ENCODE measurements around the gene MAN1A1. TPM values are rescaled to one million over a fixed set of nuclear protein-coding genes. Genes with fewer than 3 reads are reported as not detected.

Gene MAN1A1
- total and polyA plus RNA-seq, 11 donors, result 5.6 to 30.6 (median 12.6) TPM

- ATAC-seq (no peak), DNase-seq (no peak)
- WGBS, 4 donors, result 81 to 100% (median 89%) methylated on average over 2 of the region's 2 CpGs
- TF ChIP-seq POLR2A (IDR thresholded peaks at IDR 0.05) (no peak), CTCF (IDR thresholded peaks at IDR 0.05) (no peak)
- no peak overlapping the region for H3K27ac ChIP-seq
- H3K9me3 ChIP-seq, result no peaks in the 10 kb centered on the region
- peaks cover 0 to 20% (median under 1%) of the 10 kb centered on the region in 12 donors for H3K4me1 ChIP-seq
- H3K27me3 ChIP-seq, result no peaks in the 10 kb centered on the region
- intact Hi-C loops (cut with DNase I), result no loop called here
- no peak overlapping the region for H3K4me3 ChIP-seq
- peaks cover 0 to 22% (median 0%) of the 10 kb centered on the region in 9 donors for H3K36me3 ChIP-seq
Observed at GRCh38 chr6:119327810-119328209, 21.8 kb downstream of the MAN1A1 start.

GRCh38 chr6:119326291-119327005, 23.1 kb downstream of the MAN1A1 start:
- TF ChIP-seq POLR2A (IDR thresholded peaks at IDR 0.05) (no peak), CTCF (IDR thresholded peaks at IDR 0.05) (no peak)
- Histone ChIP-seq H3K36me3 (peaks cover 0 to 22% (median 0%) of the 10 kb centered on the region in 9 donors), H3K27me3 (no peaks in the 10 kb centered on the region), H3K4me3 (no peak overlapping the region), H3K27ac (no peak overlapping the region), H3K4me1 (peaks cover 0 to 28% (median 3%) of the 10 kb centered on the region in 12 donors), H3K9me3 (no peaks in the 10 kb centered on the region)
- WGBS, 4 donors, result 90 to 95% (median 91%) methylated on average over 10 of the region's 10 CpGs
- DNase-seq, result no peak
- ATAC-seq, result no peak
- intact Hi-C loops (cut with DNase I), result no loop called here

DNA sequence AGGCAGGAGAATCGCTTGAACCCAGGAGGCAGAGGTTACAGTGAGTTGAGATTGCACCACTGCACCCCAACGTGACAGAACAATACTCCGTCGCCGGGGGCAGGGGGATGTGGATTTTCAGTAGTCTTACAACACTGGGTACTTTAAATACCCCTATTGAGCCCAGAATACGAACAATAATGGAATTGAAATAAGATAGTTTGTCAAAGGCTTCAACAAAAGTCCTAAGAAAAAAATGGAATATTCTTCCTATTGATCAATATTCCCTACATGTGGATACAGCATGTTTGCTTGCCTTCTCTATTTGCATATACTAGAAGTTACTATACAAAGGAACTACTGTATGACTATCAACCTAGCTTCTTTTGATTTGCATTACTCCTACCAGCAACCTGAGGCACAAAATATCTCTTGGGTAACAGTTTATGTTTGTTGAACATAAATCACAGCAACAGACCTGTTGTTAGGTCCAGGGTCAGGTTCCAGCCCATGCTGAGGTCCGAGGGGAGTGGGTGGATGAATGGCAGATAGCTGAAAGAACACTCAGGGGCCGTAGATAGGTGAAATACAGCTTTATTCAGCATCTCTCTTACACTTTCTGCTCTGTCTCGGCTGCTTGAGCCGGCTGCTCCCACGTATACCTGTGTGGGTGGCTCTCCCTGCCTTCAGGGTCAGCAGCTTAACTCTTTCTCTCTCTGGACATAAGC, 23.8 kb downstream of the MAN1A1 start:
- no peak for TF ChIP-seq POLR2A (IDR thresholded peaks at IDR 0.05)
- TF ChIP-seq CTCF (IDR thresholded peaks at IDR 0.05), result no peak
- Histone ChIP-seq H3K27me3 (no peaks in the 10 kb centered on the region), H3K27ac (no peak overlapping the region), H3K4me3 (no peak overlapping the region), H3K36me3 (peaks cover 0 to 22% (median 0%) of the 10 kb centered on the region in 9 donors), H3K9me3 (no peaks in the 10 kb centered on the region), H3K4me1 (peaks cover 0 to 28% (median 3%) of the 10 kb centered on the region in 12 donors)
- intact Hi-C loops (cut with DNase I), result no loop called here
- whole genome bisulfite sequencing, 4 donors, result 88 to 95% (median 91%) methylated on average over 11 of the region's 11 CpGs
- ATAC-seq (no peak), DNase-seq (no peak)

DNA sequence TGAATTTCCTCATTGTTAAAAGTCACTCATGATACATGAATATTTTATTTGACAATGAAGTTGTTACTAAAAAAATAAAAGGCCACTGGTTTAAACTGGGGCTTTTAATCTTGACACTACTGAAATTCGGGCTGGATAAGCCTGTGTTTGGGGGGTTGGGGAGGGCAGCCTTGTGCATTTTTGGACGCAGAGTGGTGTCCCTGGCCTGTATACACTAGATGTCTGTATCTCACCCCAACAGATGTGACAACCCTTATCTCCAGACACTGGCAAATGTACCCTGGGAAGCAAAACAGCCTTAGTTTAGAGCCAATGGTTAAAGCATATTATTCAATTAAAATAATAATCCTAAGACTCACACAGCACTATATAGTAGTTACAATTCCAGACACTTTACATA, 24.8 kb downstream of the MAN1A1 start:
- ATAC-seq (peak in 2 of 4 donors; percentile 19 to 40), DNase-seq (no peak)
- intact Hi-C loops (cut with DNase I), result no loop called here
- Histone ChIP-seq H3K27me3 (no peaks in the 10 kb centered on the region), H3K27ac (no peak overlapping the region), H3K4me1 (peaks cover 0 to 28% (median 3%) of the 10 kb centered on the region in 12 donors), H3K9me3 (no peaks in the 10 kb centered on the region), H3K4me3 (no peak overlapping the region), H3K36me3 (peaks cover 0 to 22% (median 0%) of the 10 kb centered on the region in 9 donors)
- TF ChIP-seq CTCF (IDR thresholded peaks at IDR 0.05) (no peak), POLR2A (IDR thresholded peaks at IDR 0.05) (no peak)
- WGBS, 4 donors, result 43 to 71% (median 52%) methylated on average over 2 of the region's 2 CpGs
